Common myeloid progenitor, CD34-positive (primary cell): ENCODE results near the gene BEGAIN.

Experiments used
- CTCF ChIA-PET: fragments of 350-600 bp; sonication (Branson Sonifier 250); formaldehyde crosslinking; loops from one replicate; lab custom pipeline; 2021; ENCODE audit warnings: antibody characterized with exemption; lab: Charles Lee
- POLR2A ChIA-PET: fragments of 350-600 bp; sonication (Branson Sonifier 250); formaldehyde crosslinking; loops from one replicate; lab custom pipeline; 2021; ENCODE audit warnings: antibody characterized with exemption; lab: Charles Lee
- DNase-seq, 3 donors: peaks; one replicate each; pipeline versions ENCODE4 v3.0.0 to v3.0.0-alpha.2; 2013
- H3K27ac ChIP-seq, 2 experiments: 1 replicate in 1 of 2; 2 replicates in 1 of 2; pipeline ENCODE4 v1.7.0; 2013; ENCODE audit warnings: inconsistent platforms in 2 of 2, low read length in 2 of 2, mild to moderate bottlenecking in 2 of 2, low read depth in 1 of 2, moderate library complexity in 1 of 2; ENCODE audit not compliant: severe bottlenecking in 2 of 2, insufficient read depth in 1 of 2, poor library complexity in 1 of 2
- H3K27me3 ChIP-seq, 5 experiments: replicated peaks in 2 of 5; 1 replicate in 3 of 5; 2 replicates in 2 of 5; pipeline versions ENCODE4 v1.6.1 to v1.7.0; 2013; ENCODE audit warnings: low read length in 4 of 5, mild to moderate bottlenecking in 2 of 5, moderate library complexity in 2 of 5, inconsistent platforms in 1 of 5; ENCODE audit not compliant: insufficient read depth in 5 of 5, control insufficient read depth in 4 of 5
- H3K36me3 ChIP-seq, 4 experiments: 1 replicate in 2 of 4; 2 replicates in 2 of 4; pipeline versions ENCODE4 v1.6.1 to v1.7.0; 2013; ENCODE audit warnings: low read length in 3 of 4, control low read depth in 1 of 4, mild to moderate bottlenecking in 1 of 4; ENCODE audit not compliant: control insufficient read depth in 4 of 4, insufficient read depth in 4 of 4
- H3K4me1 ChIP-seq, 4 experiments: 1 replicate in 3 of 4; 2 replicates in 1 of 4; pipeline versions ENCODE4 v1.6.1 to v1.7.1; 2013; ENCODE audit warnings: low read length in 3 of 4, mild to moderate bottlenecking in 3 of 4, control low read depth in 1 of 4, inconsistent platforms in 1 of 4, moderate library complexity in 1 of 4; ENCODE audit not compliant: control insufficient read depth in 4 of 4, insufficient read depth in 4 of 4; ENCODE audit errors: control extremely low read depth in 1 of 4
- H3K4me3 ChIP-seq, 7 experiments: 1 replicate in 4 of 7; 2 replicates in 3 of 7; pipeline versions ENCODE4 v1.5.1 to v1.7.0; 2013; ENCODE audit warnings: mild to moderate bottlenecking in 7 of 7, low read length in 6 of 7, moderate library complexity in 6 of 7, inconsistent platforms in 2 of 7, low read depth in 2 of 7, control low read depth in 1 of 7; ENCODE audit not compliant: insufficient read depth in 4 of 7, control insufficient read depth in 1 of 7; ENCODE audit errors: extremely low read depth in 1 of 7
- H3K9me3 ChIP-seq, 5 experiments: 1 replicate in 4 of 5; 2 replicates in 1 of 5; pipeline versions ENCODE4 v1.6.1 to v1.7.1; 2013; ENCODE audit warnings: low read length in 4 of 5, mild to moderate bottlenecking in 2 of 5, inconsistent platforms in 1 of 5, low read depth in 1 of 5, moderate library complexity in 1 of 5; ENCODE audit not compliant: control insufficient read depth in 4 of 5, insufficient read depth in 2 of 5; ENCODE audit errors: control extremely low read depth in 1 of 5
- WGBS: methylation state at CpG from one replicate; pipeline ENCODE4 v1.1.5; 2013; ENCODE audit not compliant: insufficient coverage; 5-methylcytosine and 5-hydroxymethylcytosine counted together

BEGAIN gene

DNA sequence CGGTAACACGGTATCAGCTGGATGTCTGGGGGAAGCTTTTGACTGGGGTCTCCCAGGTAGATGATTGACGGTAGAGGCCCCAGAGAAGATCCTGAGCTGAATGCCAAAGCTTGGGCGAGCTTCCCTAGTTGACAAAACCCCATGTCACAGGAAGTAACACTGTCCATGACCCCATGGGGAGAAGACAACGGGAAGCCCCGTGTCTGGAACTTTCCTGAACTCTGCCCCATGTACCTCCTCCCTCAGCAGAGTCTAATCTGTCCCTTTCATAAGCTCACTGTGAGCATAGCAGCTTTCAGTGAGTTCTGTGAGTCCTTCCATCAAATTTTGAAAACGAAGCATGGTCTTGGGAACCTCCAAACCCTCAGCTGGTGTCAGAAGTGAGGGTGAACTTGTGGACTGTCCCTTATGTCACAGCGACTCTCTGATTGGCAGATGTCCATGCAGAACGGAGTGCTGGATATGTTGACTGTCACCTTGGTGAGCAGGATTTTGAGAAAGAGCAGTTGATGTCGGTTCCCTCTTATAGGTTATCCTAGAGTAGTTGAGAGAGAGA, 29.7 kb upstream of the BEGAIN start:
- ChIA-PET POLR2A (interaction anchor here (0.6 kb wide), 1 partner anchor 9 kb away, joined by 11 read pairs; no protein-coding TSS in a partner anchor), CTCF (interaction anchor here (0.5 to 4.7 kb wide), 8 partner anchors 10 to 71 kb away, joined by 3 to 21 read pairs (median 4); no protein-coding TSS in a partner anchor)
- Histone ChIP-seq H3K36me3 (no peaks in the 10 kb centered on the region), H3K27me3 (no peaks in the 10 kb centered on the region), H3K27ac (no peak overlapping the region), H3K9me3 (no peaks in the 10 kb centered on the region), H3K4me1 (peaks cover 10 to 41% (median 33%) of the 10 kb centered on the region in 4 experiments), H3K4me3 (no peak overlapping the region)
- WGBS, result 67% methylated on average over 9 of the region's 10 CpGs
- peak in 1 of 3 donors; percentile 52 for DNase-seq

GRCh38 chr14:100615736-100616695, 28.8 kb upstream of the BEGAIN start:
- Histone ChIP-seq H3K27ac (no peak overlapping the region), H3K36me3 (no peaks in the 10 kb centered on the region), H3K9me3 (no peaks in the 10 kb centered on the region), H3K27me3 (no peaks in the 10 kb centered on the region), H3K4me3 (no peak overlapping the region), H3K4me1 (peaks cover 10 to 39% (median 33%) of the 10 kb centered on the region in 4 experiments)
- POLR2A ChIA-PET, result no interaction called here
- CTCF ChIA-PET, result interaction anchor here (1.2 kb wide), 1 partner anchor 9 kb away, joined by 4 read pairs; no protein-coding TSS in a partner anchor
- 97% methylated on average over 21 of the region's 25 CpGs for WGBS
- DNase-seq, result no peak

GRCh38 chr14:100614803-100615202, 27.6 kb upstream of the BEGAIN start:
- DNase-seq, result no peak
- peaks cover 10 to 32% (median 30%) of the 10 kb centered on the region in 4 experiments for H3K4me1 ChIP-seq
- H3K4me3 ChIP-seq, result no peak overlapping the region
- ChIA-PET POLR2A (no interaction called here), CTCF (no interaction called here)
- H3K9me3 ChIP-seq, result no peaks in the 10 kb centered on the region
- H3K36me3 ChIP-seq, result no peaks in the 10 kb centered on the region
- H3K27ac ChIP-seq, result no peak overlapping the region
- no peaks in the 10 kb centered on the region for H3K27me3 ChIP-seq

DNA sequence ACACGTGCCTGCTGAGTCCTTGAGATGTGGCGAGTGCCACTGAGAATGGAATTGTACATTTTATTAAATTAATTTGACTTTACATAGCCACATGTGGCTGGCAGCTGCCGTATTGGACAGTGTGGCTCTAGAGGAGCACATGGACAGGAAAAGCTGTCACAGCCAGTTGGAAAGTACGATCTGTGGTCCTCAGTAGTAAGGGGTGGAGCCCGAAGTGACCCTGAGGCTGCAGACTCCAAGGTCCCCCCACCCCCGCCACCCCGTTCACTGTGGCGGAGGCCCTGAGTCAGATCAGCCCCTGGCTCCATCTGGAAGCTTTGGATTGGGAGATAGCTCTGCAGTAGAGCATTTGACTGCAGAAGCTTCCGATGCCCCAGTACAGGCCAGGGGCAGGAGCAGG, 25.8 kb upstream of the BEGAIN start:
- peaks cover 3 to 14% (median 12%) of the 10 kb centered on the region in 4 experiments for H3K4me1 ChIP-seq
- CTCF ChIA-PET, result interaction anchor here (1.2 to 1.4 kb wide), 3 partner anchors 17 to 32 kb away, joined by 3 to 5 read pairs (median 4); no protein-coding TSS in a partner anchor
- H3K27me3 ChIP-seq, result no peaks in the 10 kb centered on the region
- H3K27ac ChIP-seq, result no peak overlapping the region
- no peak overlapping the region for H3K4me3 ChIP-seq
- POLR2A ChIA-PET, result no interaction called here
- DNase-seq, result no peak
- WGBS, result 100% methylated on average over 3 of the region's 9 CpGs
- H3K36me3 ChIP-seq, result no peaks in the 10 kb centered on the region
- H3K9me3 ChIP-seq, result no peaks in the 10 kb centered on the region

- peaks cover 0 to 4% (median 2%) of the 10 kb centered on the region in 4 experiments for H3K4me1 ChIP-seq
- no peak overlapping the region for H3K27ac ChIP-seq
- ChIA-PET CTCF (interaction anchor here (1.4 kb wide), 1 partner anchor 26 kb away, joined by 3 read pairs; no protein-coding TSS in a partner anchor), POLR2A (no interaction called here)
- WGBS, result 95% methylated on average over 8 of the region's 10 CpGs
- no peak for DNase-seq
- H3K9me3 ChIP-seq, result no peaks in the 10 kb centered on the region
- H3K36me3 ChIP-seq, result no peaks in the 10 kb centered on the region
- H3K27me3 ChIP-seq, result no peaks in the 10 kb centered on the region
- H3K4me3 ChIP-seq, result no peak overlapping the region
Measured at GRCh38 chr14:100611811-100612480, 24.7 kb upstream of the BEGAIN start.

DNA sequence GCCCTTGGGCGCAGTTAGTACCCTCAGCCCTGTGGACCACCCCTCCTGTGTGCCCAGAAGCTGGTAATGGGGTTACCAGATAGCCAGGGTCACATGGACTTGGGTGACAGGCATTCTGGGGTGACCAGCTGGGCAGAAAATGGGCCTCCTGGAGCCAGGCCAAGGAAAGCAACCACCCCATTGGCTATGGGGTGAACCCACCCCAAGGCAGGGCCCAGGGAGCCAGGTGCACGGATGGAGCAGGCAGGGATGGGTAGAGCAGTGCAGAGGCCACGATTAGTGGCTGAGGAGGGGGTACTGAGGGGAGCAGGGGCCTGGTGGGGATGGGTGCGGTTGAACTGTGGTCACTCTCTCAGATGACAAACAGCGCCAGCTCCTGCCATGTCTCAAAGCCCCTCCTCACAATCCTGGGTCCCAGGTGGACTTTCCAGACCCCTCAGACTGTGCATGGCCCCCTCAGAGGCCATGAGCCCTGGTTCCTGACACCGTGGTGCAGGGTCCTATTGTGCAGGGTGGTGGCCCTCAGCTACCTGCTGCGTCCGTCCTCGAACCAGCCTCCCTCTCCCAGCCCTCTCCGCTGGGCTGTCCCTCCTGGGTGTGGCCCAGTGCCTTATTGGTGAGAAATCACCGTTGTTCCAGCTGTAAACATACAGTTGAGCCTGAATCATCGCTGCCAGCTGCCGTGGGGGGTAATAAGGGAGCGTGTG, 23.4 kb upstream of the BEGAIN start:
- DNase-seq, result no peak
- no peak overlapping the region for H3K4me3 ChIP-seq
- ChIA-PET POLR2A (no interaction called here), CTCF (no interaction called here)
- no peaks in the 10 kb centered on the region for H3K27me3 ChIP-seq
- H3K9me3 ChIP-seq, result no peaks in the 10 kb centered on the region
- H3K4me1 ChIP-seq, result no peaks in the 10 kb centered on the region
- H3K36me3 ChIP-seq, result no peaks in the 10 kb centered on the region
- no peak overlapping the region for H3K27ac ChIP-seq
- WGBS, result 79% methylated on average over 12 of the region's 14 CpGs
